Sciatic nerve (tissue), 2 donors: Measurements from ENCODE around the gene SLC27A1. TPM values are rescaled to one million over a fixed set of nuclear protein-coding genes. Genes with fewer than 3 reads are reported as not detected.

ENCODE experiments used
- ATAC-seq: fragments of 200-7000 bp; cut with Tn5 transposase; one replicate; pipeline ENCODE4 v1.9.1; 2020; ENCODE audit warnings: mild to moderate bottlenecking, moderate library complexity
- DNase-seq: peaks from one replicate; pipeline ENCODE4 v3.0.0-alpha.2; 2020; ENCODE audit warnings: low spot score
- intact Hi-C: fragments of 100-400 bp; cut with DNase I; formaldehyde crosslinking; loops from one replicate; pipeline ENCODE4 v1.14.2; 2022
- total RNA-seq: library from RNA; stranded (reverse); fragmentation: NEBNext Ultra II Directional; extraction: Animal tissue kit (Norgen Biotek cat#: 25700); gene quantifications from one replicate; pipeline ENCODE4 v1.2.1, GENCODE V29; 2021
- donor health status: DM: no; HTN: no; CAD: no.
- donor health status: DM: no; HTN: no; CAD: no.

Gene SLC27A1
- total RNA-seq, result 47.3 TPM

DNA sequence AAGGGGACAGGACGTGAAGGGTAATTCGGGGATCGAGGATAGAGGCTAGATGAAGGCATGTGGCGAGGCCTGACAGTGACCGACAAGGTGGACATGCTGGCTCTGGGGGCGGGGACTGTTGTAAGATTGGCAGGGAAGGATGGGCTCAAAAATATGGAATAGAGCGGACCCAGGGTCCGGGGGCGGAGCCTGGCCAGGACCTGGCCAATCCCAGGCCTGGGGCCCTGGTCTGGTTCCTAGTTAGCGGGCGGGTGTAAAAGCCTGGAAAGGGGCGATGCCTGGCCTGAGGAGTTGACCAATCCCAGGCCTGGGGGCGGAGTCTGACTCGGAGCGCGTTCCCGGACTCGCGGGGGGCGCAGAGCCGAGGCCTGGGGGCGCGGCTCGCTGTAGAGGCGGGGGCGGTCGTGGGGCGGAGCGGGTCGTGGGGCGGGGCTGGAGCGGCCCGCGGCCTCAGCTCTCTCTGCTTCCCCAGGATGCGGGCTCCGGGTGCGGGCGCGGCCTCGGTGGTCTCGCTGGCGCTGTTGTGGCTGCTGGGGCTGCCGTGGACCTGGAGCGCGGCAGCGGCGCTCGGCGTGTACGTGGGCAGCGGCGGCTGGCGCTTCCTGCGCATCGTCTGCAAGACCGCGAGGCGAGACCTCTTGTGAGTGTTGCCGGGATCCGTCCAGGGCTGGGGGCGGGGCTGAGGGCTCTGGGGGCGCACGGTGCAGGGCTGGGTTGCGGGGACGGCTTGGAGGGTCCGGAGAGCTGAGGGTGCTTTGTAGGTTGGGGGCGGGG, at the start of gene SLC27A1:
Gene SLC27A1 (plus strand): TSS at position 457 of the 774 bp plus-strand sequence. CDS start 17 bp downstream, at position 474.
- DNase-seq (peak; percentile 100), ATAC-seq (peak; percentile 93)
- intact Hi-C loops, result no loop called here

DNA sequence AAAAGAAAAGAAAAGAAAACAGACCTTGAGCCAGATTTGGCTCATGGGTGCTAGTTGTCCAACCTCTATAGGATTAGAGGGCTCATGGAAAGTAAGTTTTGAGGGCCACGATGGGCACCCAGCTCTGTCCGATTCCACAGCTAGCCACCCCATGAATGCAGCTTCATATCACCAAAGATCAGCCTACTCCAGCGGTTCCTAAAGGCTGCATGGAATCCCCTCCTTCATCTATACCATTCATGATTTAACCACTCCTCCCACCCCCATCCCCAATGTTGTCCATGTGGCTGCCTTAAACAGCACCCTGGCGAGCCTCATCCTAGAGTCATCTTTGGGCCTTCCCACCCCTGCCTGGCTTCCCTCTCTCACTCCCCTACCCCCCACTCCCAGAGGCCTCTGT, 48.4 kb upstream of the SLC27A1 start:
- intact Hi-C loops, result no loop called here
- ATAC-seq (no peak), DNase-seq (no peak)

DNA sequence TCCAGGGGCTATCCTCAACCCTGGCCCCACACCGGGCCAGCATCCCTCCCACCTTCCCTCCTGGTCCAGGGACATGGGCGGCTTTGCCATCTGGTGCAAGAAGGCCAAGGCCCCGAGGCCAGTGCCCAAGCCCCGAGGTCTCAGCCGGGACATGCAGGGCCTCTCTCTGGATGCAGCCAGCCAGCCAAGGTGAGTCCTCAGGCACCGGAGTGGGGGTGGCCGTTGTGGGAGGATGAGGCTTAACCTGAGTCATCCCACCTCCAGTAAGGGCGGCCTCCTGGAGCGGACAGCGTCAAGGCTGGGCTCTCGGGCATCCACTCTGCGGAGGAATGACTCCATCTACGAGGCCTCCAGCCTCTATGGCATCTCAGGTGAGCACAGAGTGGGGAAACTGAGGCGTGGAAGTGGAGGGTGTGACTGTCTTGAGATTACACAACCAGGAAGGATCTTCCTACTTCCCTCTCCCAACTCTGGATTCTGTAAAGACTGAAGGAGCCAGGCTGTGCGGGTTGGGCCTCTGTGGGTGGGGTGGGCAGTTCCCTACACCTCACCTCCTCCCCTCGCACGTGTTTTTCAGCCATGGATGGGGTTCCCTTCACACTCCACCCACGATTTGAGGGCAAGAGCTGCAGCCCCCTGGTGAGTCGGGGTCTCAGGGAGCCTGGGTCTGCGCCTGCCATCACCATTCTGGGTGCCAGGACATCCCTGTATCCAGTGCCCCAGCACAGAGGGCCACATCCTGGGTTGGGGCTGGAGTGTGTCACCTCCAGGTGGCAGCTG, 46.7 kb upstream of the SLC27A1 start:
- DNase-seq, result no peak
- intact Hi-C loops, result no loop called here
- ATAC-seq, result no peak

DNA sequence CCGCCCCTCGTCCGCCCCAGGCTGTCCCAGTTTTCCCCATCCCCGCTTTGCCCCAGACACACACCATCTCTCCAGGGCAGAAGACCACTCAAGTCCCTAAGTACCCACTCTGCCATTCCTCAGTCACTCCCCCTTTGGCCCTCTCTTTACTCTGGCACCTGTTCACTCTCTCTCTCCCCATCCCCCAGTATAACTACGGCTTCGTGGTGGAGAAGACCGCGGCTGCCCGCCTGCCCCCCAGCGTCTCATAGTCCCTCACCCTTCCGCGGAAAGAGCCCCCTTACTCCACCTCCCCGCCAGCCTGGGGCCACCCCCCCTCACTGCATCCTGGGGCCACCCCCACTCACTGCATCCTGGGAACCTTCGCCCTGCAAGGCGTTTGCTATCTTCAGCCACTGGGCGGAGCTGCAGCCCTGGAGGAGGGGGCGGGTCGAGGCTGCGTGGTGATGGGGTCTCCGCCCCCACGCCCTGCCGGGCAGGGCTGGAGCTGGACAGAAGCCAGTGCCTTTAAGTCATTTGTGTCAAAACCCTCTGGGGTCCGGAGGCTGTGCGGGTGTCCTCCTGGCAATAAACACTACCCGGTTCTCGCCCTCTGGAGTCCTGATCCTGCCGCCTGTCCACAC, 45.5 kb upstream of the SLC27A1 start:
- DNase-seq (no peak), ATAC-seq (peak; percentile 29)
- intact Hi-C loops, result no loop called here

DNA sequence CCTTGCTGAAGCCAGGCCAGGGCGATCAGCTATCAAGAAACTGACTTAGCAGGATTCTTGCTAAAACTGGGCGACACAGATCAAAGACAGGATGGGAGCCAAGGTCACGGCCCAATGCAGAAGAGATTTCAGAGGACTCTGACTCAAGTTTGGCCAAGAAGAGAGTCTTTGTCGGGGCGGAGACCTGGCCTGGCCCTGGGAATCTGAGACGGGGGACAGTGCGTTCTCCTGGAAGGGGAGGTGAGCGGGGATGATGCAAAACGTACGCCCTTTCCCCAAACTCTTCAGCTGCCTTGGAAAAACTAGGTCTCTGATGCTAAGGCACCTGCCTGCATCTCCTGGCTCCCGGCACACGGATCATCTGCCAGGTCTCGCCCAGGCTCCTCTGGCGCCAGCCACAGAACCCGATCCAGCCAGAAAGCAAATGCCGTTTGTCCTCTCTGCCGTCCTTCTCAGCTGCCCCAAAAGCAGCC, 40.6 kb upstream of the SLC27A1 start:
- DNase-seq (no peak), ATAC-seq (no peak)
- intact Hi-C loops, result no loop called here

DNA sequence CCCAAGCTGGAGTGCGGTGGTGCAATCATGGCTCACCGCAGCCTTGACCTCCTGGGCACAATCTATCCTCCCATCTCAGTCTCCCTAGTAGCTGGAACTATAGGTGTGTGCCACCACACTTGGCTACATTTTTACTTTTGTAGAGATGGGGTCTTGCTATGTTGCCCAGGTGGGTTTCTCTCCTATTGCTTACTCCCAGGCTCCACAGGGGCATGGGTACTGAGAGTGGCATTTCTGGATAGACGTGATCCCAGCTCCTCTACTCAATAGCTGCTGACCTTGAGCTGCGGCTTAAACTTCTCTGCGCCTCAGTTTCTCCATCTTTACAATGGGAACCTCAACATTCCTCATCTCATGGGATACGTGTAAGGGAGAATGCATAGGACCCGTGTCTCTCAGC, 38.9 kb upstream of the SLC27A1 start:
- intact Hi-C loops, result no loop called here
- ATAC-seq, result no peak
- DNase-seq, result no peak

DNA sequence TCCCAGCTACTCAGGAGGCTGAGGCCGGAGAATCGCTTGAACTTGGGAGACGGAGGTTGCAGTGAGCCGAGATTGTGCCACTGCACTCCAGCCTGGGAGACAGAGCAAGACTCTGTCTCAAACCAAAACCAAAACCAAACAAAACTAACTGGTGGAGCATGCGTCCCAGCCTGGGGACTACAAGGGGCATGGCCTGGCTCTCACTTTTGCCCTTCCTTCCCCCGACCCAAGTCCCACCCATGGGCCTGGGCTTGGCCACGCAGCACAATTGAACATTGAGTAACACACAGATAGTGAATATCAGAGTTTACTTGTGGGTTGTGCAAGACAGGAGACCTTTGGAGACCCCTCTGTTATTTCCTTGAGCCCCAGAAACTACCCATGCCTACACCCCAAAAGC, 35.1 kb upstream of the SLC27A1 start:
- ATAC-seq (no peak), DNase-seq (no peak)
- intact Hi-C loops, result no loop called here

DNA sequence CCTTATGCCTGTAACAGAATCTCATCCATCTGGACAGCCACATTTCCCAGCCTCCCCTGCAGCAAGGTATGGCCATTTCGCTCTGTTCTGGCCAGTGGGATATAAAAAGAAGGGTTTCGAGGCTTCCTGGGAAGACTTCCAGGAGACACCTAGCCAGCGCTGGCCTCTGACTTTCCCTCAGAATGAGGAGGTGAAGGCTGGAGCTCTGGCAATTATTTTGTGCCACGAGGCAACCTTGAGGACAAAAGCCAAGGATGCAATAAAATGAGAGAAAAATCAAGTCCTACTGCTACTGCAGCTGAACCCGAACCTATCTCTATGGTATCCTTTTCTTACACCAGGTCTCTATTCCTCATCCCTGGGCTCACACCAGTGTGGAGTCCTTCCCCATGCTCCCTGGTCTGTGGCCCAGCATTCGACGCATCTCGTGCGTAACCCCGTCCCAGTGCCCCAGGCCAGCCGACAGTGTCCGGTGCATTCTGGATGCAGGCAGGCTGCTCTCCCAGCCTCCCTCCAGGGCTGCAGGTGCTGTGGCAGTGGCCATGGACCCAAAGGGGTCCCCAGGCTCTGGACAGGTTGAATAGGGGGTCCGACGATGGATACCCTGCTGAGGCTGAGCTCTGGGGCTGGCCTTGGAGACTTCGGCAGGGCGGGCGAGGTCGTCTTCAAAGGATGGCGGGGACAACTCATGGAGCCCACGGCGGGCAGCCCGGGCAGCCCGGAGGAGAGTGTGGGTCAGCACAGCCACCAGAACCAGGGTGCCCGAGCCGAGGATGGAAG, 34.0 kb upstream of the SLC27A1 start:
- intact Hi-C loops, result no loop called here
- no peak for ATAC-seq
- DNase-seq, result no peak

DNA sequence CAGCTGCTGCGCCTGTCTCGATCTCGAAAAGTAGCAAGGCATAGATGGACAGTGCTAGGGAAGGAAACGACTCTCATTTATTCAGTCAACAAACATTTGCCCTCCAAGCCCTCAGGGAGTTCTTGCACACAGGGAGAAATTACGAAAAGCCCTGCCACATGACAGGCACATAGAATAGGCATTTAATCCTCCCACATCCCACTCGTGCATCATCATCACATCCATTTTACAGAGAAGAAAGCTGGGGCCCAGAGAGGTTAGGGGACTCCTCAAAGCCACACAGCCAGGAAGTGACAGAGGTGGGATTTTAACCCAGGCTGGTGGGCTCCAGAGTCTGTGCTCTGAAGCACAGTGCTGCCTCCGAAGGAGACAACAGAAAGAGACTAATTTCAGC, 33.5 kb upstream of the SLC27A1 start:
- intact Hi-C loops, result no loop called here
- ATAC-seq, result no peak
- DNase-seq, result no peak

DNA sequence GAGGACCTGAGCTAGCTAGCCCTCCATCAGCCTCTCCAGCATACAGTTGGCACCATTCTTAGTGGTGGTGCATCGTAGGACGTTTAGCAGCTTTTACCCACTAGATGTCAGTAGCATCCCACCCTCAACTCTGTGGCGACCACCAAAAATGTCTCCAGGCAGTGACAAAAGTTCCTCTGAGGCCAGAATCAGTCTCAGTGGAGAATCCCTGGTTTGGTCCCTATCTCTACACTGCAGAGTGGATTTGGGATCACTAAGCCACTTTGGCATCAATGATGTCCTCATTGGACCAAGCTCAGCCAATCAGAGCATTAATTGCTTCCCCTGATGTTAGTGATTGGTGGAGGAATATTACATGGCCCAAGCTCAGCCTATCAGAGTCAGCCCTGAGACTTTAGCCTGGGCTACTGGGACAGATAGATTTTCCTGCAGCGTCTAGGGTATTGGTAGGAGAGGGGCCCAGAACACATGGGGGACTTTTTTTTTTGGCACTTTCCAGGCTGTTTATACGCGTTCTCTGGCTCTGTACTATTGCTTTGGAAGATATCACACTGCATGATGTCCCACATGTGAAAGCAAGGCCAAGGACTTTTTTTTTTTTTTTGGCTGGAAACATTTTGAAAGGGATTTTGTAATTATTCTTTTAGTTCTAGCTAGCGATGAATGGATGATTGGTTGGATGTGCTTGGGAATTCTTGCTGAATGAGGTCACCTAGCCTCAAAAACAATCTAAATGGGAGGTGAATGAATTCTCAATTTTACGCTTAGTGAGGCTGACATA, 28.9 kb upstream of the SLC27A1 start:
- intact Hi-C loops, result no loop called here
- peak; percentile 72 for ATAC-seq
- no peak for DNase-seq

DNA sequence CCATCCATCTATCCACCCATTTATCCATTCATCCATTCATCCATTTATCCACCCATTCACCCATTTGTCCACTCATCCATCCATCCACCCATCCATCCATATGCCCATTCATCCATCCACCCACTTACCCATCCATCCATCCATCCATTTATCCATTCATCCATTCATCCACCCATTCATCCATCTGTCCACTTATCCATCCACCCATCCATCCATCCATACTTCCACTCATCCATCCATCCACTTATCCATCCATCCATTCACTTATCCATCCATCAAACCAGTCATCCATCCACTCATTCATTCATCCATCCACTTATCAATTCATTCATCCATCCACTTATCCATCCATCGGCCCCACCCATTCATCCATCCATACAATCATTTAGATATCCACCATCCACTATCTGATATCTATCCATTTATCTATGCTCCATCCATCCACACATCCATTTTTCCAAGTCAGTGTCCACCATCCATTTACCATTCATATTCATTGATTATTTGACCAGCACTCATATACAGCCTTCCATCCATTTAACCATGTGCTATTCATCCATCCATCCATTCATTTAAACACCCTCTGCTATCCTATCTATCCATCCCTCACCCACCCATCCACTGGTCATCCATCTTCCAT, 24.7 kb upstream of the SLC27A1 start:
- no peak for ATAC-seq
- no peak for DNase-seq
- intact Hi-C loops, result no loop called here

DNA sequence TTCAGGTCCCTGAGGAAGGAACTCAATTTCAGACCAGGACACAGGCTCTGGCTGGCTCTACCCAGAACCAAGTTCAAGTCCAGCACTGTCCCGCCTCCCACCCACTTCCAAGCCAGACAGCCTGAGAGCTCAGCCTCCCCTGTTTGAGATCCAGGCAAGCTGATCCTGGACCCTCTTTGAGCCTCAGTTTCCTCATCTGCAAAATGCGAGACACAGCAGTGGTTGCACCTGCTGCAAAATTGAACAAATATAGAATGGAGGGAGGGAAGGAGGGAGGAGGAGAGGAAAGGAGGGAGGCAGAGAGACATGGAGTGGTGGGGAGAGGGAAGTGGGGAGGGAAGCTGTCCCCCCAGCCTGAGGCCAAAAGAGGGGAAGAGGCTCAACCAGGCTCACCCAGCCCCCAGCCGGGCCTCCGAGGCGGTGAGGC, 22.6 kb upstream of the SLC27A1 start:
- no peak for DNase-seq
- intact Hi-C loops, result no loop called here
- ATAC-seq, result peak; percentile 15

DNA sequence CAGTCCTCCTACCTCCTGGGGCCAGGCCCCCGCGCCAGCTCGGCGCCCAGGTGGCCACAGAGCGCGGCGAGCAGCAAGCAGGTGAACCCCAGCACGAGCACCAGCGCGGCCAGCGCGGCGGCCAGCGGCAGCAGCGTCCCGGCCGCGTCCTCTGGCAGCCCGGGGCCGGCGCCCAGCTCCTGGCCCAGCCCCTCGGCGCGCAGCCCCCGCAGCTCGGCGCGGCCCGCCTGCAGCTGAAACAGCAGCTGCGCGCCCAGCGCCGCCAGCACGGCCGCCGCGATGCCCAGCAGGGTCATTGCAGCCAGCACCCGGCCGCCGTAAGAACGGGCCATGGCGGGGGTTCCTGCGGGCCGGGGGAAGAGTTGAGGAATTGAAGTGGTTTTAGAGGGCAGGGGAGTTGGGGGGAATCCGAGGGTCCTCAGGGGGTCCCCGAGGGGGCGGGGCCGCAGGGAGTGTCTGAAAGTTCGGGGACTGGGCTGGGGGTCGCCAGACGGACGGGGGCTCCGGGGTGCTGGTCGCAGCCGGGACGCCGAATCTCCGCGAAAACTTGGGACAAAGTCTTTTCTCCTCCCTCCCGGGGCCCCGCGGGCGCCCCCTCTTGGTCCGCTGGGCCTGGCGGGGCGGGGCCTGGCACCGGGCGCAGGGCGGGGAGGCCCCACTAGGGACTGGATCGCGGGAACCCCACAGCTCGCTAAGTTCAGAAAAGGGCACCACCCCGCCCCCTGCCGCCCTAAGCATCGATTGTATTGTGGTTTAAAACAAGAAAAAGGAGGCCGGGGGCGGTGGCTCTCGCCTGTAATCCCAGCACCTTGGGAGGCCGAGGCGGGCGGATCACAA, 22.0 kb upstream of the SLC27A1 start, which contains the start of gene TMEM221:
Gene TMEM221 (minus strand): TSS at position 538 of the 837 bp plus-strand sequence. CDS start 206 bp downstream, at position 332.
- peak; percentile 73 for DNase-seq

DNA sequence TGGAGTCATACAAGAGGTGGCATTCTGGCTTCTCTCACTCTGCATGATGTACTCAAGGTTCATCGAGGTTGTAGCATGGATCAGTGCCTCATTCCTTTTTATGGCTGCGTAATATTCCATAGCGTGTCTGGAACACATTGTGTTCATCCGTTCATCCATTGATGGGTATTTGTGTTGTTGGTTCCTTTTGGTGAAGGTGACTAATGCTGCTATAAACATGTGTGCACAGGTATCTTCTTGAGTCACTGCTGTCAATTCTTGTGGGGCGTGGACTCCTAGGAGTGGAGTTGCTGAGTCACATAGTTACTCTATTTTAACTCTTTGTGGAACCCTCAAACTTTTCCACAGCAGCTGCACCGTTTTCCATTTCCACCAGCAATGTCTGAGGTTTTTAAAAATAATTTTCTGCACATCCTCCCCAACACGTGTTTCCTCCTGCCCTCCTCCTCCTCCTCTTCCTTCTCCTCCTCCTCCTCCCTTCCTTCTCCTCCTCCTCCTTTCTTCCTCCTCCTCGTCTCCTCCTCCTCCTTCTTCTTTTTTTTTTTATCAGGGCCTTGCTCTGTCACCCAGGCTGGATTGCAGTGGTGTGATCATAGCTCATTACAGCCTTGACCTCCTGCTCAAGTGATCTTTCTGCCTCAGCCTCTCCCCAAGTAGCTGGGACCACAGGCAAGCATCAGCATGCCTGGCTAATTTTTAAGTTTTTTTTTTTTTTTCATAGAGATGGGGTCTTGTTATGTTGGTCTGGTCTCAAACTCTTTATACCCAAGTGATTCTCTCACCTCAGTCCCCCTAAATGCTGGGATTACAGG, 19.9 kb upstream of the SLC27A1 start:
- ATAC-seq, result no peak
- DNase-seq, result no peak
- intact Hi-C loops, result loop anchor here (10.0 kb wide), 1 partner anchor 124 kb away; no protein-coding TSS in a partner anchor

More for the DNA sequence above, 22.0 kb upstream of the SLC27A1 start, which contains the start of gene TMEM221:
- peak; percentile 83 for ATAC-seq
- intact Hi-C loops, result no loop called here

DNA sequence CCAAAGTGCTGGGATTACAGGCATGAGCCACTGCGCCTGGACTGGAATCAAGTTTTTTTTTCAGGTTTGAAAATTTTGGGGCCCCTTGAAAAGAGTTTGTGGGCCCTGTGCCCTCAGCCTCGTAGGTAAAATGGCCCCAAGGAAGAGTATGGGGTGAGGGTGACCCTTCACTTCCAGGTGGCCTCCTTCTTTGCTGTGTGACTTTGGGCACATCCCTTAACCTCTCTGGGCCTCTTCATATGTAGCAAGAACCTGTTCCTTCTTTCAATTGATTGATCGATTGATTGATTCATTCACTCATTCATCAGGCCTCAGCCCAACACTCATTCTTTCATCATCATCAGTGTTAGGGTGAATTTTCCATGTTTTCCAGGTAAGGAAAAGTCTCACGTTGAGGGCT, 18.5 kb upstream of the SLC27A1 start:
- ATAC-seq (no peak), DNase-seq (no peak)
- intact Hi-C loops, result loop anchor here (10.0 kb wide), 1 partner anchor 123 kb away; no protein-coding TSS in a partner anchor

DNA sequence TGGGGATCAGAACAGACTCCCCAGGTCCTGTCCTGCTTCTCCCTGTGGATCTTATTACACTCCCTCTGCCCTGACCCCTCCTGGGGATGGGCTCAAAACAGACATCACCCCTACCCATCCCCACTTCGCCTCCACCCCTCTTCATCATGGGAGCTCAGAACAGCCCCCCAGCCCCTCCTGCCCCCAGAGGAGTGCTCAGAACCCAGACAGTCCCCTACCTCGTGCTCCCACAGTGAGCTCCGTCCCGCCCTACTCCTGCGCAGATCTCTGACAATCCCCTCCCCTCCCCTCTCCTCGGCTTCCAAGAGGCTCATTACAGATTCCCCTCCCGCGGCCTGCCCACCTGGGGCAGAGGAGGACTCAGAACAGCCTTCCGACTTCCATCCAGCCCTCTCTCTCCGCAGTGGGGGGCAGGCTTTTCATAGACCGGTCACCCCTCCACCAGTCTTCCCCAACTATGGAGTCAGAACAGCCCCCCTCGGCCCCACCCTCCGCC, 15.7 kb upstream of the SLC27A1 start:
- DNase-seq, result no peak
- intact Hi-C loops, result loop anchor here (10.0 kb wide), 1 partner anchor 120 kb away; no protein-coding TSS in a partner anchor
- peak; percentile 24 for ATAC-seq
